GM12874 (cell line): ENCODE data around the gene TTC21B.

ENCODE experiments used
- TF ChIP-seq, protein P1 (sequence below): IDR thresholded peaks from 2 replicates; pipeline ENCODE4 v1.5.1; 2011; ENCODE audit warnings: low read depth, mild to moderate bottlenecking, control low read depth, low read length, moderate library complexity; ENCODE audit not compliant: insufficient read depth

Gene TTC21B

DNA sequence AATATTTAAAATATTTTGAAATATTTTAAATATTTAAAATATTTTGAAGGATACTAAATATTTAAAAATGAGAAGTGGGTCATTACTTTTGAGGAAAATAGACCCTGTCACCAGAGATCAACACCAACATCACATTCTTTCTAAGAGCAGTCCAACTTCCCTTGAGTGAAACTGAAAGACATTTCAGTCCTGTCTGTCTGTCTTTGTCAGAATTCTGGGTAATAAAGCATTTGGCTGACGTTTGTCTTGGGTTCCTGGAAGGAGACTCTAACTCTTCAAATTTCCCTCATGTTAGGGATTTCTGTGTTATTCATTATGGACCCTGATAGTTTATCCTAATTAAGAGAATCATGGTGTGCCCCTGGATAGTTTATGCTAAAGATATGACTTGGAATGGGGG lies 32.8 kb downstream of the TTC21B start:
- TF ChIP-seq, protein P1, sequence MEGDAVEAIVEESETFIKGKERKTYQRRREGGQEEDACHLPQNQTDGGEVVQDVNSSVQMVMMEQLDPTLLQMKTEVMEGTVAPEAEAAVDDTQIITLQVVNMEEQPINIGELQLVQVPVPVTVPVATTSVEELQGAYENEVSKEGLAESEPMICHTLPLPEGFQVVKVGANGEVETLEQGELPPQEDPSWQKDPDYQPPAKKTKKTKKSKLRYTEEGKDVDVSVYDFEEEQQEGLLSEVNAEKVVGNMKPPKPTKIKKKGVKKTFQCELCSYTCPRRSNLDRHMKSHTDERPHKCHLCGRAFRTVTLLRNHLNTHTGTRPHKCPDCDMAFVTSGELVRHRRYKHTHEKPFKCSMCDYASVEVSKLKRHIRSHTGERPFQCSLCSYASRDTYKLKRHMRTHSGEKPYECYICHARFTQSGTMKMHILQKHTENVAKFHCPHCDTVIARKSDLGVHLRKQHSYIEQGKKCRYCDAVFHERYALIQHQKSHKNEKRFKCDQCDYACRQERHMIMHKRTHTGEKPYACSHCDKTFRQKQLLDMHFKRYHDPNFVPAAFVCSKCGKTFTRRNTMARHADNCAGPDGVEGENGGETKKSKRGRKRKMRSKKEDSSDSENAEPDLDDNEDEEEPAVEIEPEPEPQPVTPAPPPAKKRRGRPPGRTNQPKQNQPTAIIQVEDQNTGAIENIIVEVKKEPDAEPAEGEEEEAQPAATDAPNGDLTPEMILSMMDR = no peak

DNA sequence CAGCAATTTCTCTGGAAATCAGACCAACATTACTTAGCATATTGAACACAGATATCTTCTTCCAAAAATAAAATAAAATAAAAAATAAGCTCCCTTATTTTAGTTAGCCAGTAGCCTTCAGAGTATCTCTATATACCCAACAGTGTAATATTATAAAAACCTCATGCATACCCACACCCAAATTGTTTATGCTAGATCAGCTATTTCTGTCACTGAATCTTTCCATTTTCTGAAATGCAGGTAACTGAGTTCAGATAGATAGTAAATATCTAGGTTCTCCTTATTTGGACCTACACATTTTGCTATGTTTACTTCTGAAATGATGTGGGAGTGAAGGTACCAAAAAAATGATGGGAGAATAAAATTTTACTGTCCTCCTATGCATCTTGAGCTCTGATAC lies 39.9 kb downstream of the TTC21B start:
- TF ChIP-seq, protein P1 = no peak

DNA sequence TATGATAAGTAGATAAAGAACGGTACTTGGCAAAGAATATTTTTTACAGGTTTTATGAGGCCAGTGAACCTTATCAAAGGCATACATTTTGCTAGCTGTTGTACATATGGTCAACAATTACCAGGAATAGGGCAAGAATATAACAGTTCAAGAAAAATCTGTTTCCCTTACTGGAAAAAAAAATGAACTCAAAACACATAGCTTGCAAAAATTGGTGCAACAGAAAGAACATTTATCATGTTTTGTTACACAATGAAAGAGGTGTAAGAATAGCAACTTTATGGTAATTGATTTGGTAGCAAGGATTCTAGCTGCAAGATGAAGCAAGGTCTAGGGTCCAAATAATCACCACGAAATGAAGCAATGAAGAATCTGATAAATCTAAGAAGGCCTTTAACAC lies 41.6 kb downstream of the TTC21B start:
- TF ChIP-seq, protein P1 = no peak

DNA sequence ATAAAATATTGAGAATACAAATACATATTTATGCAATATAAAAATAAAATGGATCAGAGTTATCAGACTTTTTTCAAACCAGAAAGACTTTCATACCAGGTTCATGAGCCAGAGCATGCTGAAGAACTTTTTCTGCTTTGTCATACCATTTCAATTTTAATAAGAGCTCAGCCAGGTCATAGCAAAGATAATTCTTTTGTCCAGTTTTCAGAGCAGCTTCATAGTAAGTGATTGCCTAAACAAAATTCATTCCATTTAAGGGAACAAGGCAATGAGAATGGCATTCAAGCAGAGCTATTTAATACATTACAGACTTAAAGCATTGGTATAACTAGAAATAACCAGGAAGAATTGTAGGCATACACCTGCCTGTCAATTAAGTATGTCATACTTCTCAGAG lies 42.3 kb downstream of the TTC21B start:
- TF ChIP-seq, protein P1 = no peak

DNA sequence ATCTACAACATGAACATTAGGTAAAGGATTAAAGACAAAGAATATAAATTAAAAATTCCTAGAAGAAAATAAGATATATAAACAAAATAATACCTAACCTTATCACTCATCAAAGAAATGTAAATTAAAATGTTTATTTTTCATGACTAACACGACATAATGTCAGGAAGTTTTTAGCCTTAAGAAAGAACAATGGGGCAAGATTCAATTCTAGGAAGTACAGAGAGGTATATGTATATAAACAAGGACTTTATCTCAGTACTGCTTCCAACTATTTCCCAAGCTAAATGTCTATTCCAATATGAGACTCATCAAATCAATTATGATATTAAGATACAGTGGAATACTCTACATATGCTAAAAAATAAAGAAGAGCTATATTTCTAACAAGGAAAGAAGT lies 44.1 kb downstream of the TTC21B start:
- TF ChIP-seq, protein P1 = no peak

DNA sequence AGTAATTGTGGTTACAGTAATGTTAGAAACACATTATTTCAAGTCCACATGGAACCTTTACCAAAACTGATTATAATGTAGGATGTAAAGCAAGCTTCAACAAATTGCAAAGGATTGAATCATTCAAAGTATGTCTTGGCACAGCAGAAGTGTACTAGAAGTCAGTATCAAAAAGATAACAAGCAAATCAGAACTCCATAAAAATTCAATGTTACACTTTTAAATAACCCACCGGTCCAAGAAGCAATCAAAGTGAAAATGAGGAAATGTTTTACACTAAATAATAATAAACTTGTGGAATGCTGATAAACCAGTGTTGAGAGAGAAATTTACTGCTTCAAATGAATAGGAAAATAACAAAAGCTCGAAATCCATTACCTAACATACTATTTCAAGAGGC lies 47.7 kb downstream of the TTC21B start:
- TF ChIP-seq, protein P1 = no peak

DNA sequence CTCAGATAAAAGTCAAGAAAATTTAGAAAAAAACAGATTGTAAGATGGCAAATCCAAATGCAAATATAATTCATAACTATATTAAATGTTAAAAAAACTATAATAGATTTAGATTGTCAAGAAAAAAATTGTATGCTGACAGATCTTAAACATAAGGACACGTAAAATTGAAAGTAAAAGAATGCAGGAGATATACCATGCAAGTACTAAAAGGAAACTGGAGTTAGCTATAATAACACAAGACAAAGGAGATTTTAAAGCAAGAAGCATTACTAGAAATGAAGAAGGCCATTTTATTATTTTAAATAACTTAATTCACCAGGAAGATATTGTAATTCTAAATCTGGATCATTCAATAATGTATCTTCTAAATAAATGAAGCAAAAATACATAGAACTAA lies 48.3 kb downstream of the TTC21B start:
- TF ChIP-seq, protein P1 = no peak

DNA sequence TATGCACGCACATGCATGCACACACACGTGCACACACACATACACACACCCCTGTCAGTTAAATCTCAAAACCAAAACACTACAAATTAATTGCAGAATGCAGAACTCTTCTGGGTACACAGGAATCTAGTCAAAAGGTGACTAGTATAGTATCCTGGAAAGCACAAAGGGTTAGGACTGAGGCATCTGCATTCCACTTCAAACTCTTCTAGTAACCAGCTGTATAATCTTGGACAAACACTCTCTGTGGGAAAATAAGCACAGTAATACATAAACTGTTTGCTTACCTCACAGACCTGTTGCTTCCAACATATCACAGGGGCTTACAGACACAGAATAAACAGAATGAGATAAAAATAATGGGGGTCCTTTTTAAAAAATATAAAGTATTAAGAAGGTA lies 49.1 kb downstream of the TTC21B start:
- TF ChIP-seq, protein P1 = no peak
